GM10847 (cell line): ENCODE measurements around the gene SMOC2.

Source experiments
- POLR2A ChIP-seq: IDR thresholded peaks from 2 replicates; pipeline ENCODE4 v1.6.1; 2011; ENCODE audit not compliant: insufficient read length; ENCODE audit errors: extremely low read depth

Gene SMOC2

DNA sequence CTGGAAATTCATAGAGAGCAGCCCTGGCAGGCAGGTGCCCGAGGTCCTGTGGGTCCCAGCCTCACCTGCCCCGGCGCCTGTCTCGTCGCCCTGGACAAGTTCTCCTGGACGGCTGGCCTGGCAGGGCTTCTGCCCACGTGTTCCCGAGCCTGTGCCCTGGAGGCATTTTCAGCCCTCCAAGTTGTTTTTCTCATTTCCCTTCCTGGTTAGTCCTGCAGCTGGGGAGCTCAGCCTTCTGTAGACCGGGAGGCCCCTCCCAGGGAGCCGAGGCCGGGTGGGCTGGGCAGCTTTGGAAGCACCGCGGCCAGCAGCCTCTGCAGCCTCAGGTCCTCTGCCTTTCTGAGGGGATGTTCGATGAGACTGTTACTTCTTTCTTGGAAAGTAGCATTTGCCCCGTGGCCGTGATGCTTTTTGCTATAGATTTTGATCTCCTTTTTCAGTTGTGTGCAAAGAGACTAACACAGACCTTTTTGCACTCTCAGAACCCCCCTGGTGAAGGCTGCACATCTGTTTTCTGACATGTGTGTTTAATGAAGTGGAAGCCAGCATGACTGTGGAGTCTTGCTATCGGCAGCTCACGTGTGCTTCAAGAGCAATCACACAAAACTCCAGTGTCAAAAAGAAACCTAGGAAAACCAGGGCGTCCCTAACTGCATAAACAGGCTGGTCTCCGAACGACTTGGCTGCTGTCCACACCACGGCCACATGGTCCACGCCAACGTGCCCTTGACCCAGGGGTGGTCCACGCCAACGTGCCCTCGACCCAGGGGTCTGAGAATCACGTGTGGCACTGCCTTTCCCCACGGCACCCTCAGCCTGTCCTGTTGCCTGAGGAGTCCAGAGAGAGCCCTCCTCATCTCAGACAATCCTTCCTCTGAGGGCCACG, 207.5 kb downstream of the SMOC2 start:
- TF ChIP-seq POLR2A, result no peak

- no peak for TF ChIP-seq POLR2A
Observed at GRCh38 chr6:168649209-168649608, 208.2 kb downstream of the SMOC2 start.

DNA sequence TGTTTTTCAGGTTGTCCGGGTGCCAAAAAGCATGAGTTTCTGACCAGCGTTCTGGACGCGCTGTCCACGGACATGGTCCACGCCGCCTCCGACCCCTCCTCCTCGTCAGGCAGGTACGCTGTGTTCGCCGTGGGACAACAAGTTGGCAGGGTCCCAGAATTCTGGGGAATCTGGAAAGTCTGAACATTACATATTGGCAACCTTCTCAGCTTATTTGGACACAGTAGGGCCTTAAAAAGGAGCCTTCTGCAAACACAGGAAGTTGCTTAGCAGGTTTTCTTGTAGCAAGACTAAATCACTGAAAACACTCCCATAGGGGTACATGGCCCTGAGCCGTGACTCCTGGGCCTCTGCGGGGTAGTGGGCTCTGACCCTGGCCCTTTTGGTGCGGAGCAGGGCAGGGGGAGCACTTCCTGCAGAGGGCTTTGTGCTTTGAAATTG, 209.7 kb downstream of the SMOC2 start:
- TF ChIP-seq POLR2A, result no peak

DNA sequence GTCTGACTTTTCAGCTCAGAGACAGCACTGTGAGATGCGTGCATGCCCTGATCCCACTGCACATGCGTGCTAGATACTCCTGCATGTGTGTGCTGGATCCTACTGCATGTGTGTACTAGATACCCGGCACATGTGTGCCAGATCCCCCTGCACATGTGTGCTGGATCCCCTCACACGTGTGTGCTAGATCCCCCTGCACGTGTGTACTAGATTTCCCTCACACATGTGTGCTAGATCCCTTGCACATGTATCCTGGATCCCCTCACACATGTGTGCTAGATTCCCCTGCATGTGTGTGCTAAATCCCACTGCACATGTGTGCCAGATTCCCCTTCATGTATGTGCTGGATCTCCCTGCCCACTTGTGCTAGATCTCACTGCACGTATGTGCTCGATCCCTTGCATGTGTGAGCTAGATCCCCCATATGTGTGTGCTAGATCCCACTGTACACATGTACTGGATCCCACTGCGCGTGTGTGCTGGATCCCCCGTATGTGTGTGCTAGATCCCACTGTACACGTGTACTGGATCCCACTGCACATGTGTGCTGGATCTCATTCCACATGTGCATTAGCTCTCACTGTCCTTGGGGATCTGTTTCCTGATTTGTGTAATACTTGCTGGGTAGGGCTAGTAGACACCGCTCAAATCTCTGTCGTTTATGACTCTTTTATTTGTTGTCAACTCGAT, 214.6 kb downstream of the SMOC2 start:
- no peak for TF ChIP-seq POLR2A

- TF ChIP-seq POLR2A, result no peak
Observed at GRCh38 chr6:168658059-168658458, 217.1 kb downstream of the SMOC2 start.

- no peak for TF ChIP-seq POLR2A
Observed at GRCh38 chr6:168660400-168660945, 219.5 kb downstream of the SMOC2 start.

DNA sequence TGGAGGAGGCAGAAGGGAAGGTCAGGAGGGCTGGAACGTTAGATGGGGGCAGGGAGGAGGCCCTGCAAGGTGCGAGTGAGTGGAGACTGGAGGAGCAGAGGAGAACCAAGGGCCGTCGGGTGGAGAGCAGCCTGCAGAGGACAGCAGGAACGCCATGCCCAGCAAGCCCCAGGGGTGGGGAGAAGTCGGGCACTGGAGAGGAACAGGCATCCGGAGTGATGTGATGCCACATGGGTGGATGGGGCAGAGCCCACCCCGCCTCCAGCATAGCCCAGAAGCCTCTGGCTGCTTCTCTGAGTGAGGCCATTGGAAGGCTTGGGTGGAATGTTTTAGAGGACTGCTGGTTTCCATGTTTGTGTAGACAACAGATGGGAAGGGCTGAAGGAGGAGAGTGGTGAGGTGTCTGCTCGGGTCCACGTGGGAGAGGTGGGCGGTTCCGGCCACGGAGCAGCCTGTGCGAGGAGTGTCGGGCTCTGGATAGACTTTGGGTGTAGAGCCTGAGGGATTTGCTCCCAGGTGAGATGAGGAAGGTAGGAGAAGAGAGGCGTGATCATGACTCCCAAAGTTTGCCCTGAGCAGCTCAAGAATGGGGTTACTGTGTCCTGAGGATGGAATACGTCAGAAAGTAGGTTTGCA, 221.4 kb downstream of the SMOC2 start:
- no peak for TF ChIP-seq POLR2A

DNA sequence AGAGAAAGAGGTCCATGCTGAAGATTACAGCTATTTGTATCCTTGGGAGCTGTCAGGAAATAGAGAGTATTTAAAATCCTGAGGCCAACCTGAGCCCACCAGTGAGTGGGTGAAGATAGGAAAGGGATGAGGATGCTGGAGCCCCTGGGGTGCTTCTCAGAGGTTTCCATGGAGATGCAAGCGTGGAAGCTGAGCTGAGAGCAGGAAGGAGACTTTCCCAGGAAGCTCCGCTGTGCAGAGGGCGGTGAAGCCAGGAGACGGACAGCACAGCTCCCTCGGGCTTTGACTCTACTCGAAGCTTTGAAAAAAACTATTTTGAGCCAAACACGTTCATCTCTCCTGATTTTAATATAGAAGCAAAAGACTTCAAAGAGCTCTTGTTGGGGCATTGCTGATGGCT, 222.1 kb downstream of the SMOC2 start:
- no peak for TF ChIP-seq POLR2A

DNA sequence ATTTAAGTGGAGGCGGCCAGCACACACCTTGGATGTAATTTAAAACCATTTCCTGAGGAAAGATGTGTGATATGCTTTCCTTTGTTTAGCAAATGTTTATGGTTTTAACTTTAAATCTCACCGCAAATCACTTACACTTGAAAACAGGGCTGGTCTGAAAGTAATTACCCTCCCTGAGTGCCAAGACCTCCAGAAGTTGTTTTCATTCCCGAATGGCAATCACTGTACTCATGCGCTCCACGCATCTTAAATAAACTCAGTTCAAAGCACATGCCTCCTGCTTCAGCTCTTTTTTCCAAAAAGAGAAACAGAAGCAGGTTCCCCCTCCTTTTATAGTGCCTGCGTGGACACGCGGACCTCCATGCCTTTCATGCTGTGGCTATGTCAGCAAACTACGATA, 224.0 kb downstream of the SMOC2 start:
- no peak for TF ChIP-seq POLR2A

GRCh38 chr6:168666170-168666569, 225.2 kb downstream of the SMOC2 start:
- TF ChIP-seq POLR2A, result no peak

DNA sequence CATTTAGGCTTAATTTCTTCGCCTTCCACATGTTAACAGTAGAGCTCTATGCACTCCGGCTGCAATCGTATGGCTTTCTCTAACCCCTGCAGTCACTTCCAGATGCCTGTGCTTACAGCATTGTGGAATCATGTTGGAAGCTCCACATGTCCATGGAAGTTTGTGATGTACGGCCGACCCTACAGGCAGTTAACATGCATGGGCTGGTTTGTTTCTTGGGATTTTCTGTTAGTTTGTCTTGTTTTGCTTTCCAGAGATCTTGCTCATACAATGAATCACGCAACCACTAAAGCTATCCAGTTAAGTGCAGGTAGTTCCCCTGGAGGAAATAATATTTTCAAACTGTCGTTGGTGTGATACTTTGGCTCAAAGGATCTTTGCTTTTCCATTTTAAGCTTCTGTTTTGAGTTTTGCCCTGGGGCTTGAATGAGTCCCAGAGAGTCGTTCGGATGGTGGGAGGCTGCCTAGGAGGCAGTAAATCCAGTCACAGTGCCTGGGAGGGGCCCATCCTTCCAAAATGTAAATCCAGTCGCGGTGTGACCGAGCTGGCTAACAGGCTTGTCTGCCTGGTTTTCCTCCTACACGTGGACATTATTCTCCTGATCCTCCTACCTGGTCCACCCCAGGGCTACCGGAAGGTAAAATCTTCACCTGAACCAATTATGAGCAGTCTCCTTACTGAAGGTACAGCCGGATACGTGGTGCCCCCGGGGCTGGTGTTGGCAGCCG, 225.9 kb downstream of the SMOC2 start:
- no peak for TF ChIP-seq POLR2A

DNA sequence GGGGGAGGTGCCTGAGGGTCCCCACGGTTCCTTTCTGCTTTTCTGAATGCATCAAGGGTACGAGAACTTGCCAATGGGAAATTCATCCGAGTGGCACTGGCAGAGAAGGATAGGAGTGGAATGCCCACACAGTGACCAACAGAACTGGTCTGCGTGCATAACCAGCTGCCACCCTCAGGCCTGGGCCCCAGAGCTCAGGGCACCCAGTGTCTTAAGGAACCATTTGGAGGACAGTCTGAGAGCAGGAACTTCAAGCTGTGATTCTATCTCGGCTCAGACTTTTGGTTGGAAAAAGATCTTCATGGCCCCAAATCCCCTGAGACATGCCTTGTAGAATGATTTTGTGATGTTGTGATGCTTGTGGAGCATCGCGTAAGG, 226.4 kb downstream of the SMOC2 start:
- TF ChIP-seq POLR2A, result no peak

DNA sequence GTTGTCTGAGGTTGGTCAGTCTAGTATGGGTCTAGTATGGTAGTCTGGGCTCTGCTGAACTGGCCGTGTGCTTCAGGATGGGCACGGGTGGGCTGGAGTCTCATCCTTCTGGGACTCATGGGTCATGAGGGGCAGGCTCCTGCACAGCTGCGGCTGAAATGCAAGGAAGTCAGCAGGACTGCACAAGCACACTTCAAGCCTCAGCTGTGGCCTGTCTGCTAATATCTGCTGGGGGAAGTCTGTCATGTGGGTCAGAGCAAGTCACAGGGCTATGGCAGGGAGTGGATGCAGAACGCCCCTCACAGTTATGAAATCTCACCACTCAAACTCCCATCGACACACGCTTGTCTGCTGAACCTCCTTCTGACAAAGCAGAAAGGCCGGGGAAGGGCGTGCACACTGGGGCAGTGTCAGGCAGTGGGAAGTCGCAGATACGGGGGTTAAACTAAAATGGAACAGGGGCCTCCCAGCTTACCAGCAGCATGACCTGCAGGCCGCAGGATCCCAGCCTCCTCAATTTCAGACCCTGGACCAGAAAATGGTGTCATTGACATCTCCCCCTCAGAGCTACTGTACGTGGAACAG, 229.5 kb downstream of the SMOC2 start:
- no peak for TF ChIP-seq POLR2A

- TF ChIP-seq POLR2A, result no peak
Observed at GRCh38 chr6:168671028-168671862, 230.3 kb downstream of the SMOC2 start.
